ENCODE measurements around the gene DLX5.
"Not testable (repeated sequence)": the region's sequence is repeated elsewhere in the genome, so short reads cannot be mapped to it uniquely, and the experiment has no call there.

Gene DLX5
- long read RNA-seq, donor 1, result 0 reads
- long read RNA-seq, donor 2, result 0 reads
- long read RNA-seq, donor 3, result 0 reads
- long read RNA-seq, donor 4, result 0 reads
- long read RNA-seq, donor 5, result 0 reads
- long read RNA-seq, donor 6, result 0 reads
- long read RNA-seq, donor 7, result 0 reads
- long read RNA-seq, donor 8, result 0 reads

DNA sequence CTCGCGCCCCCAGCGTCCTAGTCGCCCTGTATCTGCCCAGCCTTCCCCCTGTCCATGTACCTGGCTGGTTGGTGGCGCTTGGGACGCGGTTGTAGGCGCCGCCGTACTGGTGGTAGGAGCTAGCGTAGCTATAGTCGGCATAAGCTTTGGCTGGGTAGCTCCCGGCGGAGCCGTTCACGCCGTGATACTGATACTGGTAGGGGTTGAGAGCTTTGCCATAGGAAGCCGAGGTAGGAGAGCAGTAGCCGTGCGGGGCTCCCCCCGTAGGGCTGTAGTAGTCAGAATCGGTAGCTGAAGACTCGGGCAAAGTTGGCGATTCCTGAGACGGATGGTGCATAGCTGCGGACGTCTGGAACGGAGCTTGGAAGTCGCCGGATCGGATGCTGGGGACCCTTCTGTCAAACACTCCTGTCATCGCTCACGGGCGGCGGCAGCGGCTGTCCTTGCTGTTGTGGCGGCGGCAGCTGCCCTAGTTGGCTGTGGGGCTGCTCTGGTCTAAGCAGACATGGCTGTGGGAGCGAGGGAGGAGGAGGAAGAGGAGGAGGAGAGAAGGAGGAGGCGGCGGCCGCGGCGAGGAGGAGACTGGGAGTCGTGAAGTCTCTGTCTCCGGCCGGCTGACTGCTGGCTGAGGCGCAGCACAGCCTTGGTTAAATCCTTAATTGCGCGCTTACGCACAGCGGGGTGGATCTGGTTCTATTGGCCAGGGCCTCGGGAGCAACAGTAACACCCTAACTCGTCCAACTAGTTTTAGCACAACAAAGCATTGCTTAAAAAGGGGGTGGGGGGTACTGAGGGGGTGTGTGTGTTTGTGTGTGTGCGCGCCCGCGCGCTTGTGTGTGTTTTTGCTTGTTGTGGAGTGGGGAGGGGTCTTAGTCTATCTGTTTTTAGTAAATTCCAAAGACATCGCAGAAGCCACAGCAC is at the start of gene DLX5:
TSS of gene DLX5 (minus strand) at position 623 of the 921 bp plus-strand sequence. CDS start at position 415, 208 bp downstream.
- peak; percentile 69 for DNase-seq

DNA sequence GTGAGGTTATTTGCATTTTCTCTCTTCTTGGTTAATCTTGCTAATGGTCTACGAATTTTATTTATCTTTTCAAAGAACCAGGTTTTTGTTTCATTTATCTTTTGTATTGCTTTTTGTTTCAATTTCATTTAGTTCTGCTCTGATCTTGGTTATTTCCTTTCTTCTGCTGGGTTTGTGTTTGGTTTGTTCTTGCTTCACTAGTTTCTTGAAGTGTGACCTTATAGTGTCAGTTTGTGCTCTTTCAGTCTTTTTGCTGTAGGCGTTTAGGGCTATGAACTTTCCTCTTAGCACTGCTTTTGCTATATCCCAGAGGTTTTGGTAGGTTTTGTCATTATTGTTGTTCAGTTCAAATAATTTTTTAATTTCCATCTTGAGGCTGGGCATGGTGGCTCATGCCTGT is 47.4 kb upstream of the DLX5 start:
- not testable (repeated sequence) for DNase-seq

DNA sequence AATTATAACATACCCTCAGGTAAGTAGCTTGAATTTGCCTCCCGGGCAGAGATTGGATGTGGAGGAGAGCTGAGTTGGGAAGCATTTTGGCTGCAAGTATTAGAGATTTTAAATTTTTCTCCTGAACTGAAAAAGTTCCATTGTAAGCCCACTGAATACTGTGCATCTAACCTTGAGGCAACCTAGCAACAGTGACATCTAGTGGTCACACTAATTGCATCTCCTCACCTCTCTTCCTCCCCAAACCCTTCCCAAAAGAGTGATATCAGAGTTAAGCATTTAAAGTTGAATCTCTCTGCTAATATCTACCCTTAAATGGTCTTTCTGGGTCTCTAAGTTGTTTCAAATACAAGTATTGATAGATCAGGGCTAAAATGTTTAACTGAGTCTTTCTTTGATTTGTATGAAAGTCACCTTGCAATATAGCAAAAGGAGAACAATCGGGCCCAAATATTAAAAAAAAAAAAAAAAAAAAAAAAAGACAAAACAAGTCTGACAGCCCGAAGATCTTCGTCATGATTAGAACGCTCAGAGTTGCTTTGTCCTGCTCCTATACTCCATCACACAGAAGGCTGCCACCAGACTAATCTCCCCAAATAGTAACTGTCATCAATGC is 40.4 kb upstream of the DLX5 start:
- peak; percentile 3 for DNase-seq

DNA sequence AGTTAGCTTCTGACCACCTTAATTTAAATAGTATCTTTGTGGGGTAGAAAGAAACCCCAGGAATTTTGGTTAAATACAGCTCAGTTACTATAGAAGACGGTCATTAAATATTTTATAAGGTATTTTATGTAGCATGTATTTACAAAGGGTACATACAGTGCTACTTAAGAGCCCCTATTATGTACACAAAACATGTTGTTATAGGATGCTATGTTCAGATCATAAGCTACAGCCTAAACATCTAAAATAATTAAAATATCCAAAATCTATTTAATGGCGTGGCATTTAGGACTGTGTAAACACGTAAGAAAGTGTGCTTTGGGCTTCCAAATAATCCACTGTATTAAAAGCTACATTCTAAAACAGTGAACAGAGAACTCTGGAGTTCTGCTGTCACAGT is 39.4 kb upstream of the DLX5 start:
- no peak for DNase-seq

DNA sequence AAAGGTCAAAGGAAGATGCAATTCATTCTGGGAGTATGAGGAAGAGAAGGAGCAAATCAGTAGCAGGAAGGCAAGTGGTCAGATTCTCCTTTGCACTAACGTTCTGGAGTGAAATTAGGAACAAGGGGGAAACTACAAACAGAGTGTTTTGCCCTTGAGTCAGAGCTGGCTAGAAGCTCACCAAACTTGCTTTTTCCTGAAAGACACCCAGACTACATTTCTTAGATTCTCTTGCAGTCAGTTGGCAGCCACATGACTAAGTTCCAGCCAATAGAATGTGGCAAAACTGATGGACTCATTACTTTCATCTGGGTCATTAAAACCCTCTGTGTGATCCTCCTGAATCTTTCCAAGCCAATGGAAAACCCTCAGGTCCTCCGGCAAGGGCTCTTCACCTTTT is 18.6 kb upstream of the DLX5 start:
- DNase-seq, result no peak

DNA sequence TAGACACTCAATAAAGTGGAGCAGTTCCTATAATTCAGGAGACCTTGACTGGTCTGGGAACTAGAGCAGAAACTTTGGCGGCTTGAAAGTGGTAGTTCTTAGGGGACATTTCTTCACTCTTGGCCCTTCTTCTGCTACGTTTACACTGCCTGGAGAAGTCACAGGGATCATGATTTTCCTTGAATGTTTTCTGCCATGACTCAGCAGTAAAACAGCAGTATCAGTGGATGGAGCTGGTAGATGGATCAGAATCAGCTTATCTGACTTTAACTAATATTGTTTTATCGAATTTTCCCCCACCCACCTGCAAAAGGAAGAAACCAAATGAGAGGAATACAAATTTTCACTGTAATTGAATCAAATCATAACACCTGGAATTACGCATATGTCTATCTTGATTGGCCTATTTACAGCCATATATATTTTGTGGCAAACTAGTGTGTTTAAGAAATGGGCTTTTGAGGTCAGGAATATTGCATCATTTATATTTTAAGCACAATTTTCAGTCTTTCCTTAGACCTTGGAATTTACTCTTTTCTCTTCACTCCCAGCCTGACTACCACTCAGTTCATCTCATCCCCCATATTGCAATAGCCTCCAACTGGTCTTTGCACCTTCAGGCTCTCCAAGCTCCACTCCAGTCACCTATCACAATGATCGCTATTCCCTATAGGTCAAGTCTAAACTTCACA is 14.9 kb upstream of the DLX5 start:
- DNase-seq, result no peak

DNA sequence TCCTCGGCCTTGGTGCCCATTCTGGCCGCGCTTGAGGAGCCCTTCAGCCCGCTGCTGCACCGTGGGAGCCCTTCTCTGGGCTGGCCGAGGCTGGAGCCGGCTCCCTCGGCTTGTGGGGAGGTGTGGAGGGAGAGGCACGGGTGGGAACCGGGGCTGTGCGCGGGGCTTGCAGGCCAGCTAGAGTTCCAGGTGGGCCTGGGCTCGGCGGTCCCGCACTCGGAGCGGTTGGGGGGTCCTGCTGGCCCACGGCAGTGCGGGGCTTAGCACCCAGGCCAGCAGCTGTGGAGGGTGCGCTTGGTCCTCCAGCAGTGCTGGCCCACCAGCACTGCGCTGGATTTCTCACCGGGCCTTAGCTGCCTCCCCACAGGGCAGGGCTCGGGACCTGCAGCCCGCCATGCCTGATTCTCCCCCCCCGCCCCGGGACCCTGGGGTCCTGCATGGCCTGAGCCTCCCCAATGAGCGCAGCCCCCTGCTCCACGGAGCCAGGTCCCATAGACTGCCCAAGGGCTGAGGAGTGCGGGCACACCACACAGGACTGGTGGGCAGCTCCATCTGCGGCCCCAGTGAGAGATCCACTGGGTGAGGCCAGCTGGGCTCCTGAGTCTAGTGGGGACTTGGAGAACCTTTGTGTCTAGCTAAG is 9.7 kb upstream of the DLX5 start:
- not testable (repeated sequence) for DNase-seq

DNA sequence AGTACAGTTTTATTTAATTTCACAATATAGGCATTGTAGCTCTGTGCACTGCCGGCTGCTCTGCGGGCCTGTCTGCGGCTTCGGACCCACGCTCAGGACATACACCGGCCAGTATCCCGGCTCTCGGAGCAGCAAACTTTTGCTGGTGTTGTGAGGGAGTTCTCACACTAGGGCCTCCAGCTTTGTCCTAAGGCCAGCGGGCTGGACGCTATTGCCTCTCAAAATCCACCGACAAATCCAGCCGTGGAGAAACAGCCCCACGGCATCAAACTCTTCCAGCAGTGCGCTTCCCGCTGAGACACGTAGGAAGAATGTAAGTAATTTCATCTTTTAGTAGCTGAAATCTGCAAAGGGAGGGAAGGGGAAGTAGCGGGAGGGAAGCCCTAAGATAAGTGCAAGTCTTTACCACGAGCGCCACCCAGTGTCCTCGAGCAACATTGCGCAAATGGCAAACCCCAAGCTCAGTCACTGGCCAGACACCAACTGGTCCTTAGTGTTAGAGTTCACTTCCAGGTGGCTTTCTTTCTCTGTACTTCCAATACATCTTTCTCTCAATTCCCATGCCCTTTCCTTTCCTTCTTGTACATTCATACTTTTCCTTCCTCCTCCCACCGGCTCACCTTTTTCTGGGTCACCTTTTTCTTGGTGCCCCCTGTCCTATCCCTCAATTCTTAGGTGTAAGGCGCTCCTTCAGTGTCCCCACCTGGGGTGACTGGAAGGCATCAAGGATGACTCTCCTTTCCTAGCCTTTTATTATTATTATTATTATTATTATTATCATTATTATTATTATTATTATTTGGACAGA is 3.0 kb upstream of the DLX5 start:
- peak; percentile 79 for DNase-seq

DNA sequence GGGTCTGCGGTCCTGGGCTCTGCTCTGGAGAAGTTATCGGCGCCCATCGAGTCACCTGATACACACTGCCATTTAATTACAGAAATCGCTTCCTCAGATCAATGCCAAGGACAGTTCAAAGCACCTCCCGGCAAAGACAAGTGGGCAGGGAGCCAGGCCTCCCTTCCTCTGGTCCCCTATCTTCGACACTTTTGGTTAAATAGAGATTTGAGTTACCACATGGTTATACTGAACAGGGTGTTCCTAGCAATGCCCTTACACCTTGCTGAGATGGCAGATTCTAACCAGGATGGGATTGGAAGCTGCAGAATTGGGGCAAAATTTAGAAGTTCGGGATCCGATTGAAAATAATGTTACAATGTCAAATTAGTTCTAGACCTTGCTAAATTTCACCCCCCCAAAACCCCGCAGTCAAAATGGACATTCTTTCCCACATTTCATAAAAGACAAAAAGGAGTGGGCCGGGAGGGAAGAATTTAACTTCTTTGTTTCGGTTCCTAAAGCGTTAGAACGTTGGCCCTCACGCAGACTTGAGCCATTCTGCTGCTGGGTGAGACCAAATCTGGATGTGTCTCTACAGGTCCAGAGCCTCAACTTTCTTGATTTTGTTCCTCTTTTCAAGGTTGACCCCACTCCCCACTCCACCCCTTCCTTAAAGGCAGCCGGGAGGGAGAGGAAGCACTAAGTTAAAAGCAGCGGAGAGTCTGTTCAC is 2.2 kb upstream of the DLX5 start:
- no peak for DNase-seq

DNA sequence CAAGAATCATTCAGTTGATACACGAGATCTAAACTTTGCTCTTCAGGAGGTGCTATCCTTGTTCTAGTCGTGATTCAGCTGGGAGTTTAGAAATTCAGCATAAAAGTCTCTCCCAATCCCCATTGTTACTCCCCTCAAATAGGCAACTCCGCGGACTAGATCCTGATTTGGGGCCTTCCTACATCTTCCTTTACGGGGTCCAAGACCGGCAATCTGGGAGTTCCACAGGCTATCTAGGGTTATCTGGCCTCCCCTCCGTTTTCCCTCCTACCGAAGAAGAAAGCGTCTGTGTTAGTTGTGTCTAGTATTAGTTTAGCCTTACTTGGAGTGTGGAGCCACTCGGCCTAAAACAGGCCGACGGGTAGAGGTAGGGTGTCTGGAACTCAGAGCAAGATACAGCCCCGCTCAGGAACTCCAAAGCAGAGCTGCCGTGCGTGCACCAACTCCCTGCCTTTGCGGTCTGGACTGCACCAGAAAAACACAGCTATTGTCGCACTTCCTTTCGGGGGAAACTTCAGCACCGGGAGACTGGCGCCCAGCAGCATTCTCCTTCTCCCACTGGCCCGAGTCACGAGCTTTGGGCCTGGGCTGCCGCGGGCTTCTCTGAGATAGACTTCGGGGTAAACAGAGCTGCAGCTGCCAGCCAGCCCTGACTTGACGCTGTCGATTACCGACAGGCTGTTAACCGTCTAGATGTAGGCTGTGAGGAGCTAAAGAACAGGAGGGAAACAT is 1.5 kb upstream of the DLX5 start:
- DNase-seq, result peak; percentile 50

DNA sequence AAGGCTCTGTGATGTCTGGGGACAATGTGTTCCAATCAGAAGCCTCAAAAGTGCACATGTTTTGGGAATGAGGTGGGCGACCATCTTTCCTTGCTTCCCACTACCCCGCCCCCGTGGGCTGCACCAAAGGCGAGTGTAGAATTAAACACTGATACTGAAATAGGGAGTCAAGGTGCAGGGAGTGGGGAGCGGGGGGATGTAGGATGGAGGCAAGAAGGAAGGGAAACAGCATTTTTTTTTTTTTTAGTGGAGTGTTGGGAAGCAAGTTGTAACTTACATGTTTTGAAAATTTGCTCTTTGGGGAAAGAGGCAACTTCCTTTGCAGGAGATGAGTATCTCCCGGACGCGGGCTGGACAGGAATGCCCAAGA is 484 bp upstream of the DLX5 start:
- no peak for DNase-seq

DNA sequence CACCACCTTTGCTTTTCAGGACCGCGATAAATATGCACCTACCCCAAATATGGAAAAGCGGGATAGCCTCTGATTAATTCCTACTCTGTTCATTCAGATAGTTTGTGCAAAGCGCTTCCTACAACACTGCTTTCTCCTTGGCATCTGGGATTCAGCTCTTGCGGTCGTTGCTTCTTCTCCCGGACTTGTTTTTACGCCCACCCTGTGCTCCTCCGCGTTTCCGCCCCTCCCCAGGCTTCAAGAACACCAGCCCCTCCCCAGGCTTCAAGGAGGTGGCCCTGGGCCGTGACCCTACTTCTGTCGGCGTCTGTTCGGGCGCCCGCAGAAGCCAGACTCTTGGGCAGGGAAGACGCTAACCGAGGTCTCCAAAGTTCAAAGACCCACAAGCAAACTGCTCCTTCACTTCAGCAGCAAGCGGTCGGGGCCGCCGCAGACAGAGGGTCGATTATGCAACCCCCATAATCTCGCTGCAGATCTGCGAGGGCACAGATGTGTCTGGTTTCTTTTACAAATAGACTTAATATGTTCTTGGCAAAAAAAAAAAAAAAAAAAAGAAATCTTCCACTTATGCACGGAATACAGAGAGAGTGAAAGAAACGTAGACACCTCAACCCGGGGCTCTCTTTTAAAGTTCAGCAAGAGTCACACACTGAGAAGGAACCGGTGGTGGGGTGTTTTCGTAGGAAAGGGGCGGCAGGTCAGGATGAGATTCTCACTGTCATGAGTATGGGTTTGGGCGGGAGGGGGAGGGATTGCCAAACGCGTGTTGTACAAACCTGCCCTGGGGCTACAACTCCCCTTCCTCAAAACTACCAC is 1.9 kb downstream of the DLX5 start:
- peak; percentile 28 for DNase-seq

DNA sequence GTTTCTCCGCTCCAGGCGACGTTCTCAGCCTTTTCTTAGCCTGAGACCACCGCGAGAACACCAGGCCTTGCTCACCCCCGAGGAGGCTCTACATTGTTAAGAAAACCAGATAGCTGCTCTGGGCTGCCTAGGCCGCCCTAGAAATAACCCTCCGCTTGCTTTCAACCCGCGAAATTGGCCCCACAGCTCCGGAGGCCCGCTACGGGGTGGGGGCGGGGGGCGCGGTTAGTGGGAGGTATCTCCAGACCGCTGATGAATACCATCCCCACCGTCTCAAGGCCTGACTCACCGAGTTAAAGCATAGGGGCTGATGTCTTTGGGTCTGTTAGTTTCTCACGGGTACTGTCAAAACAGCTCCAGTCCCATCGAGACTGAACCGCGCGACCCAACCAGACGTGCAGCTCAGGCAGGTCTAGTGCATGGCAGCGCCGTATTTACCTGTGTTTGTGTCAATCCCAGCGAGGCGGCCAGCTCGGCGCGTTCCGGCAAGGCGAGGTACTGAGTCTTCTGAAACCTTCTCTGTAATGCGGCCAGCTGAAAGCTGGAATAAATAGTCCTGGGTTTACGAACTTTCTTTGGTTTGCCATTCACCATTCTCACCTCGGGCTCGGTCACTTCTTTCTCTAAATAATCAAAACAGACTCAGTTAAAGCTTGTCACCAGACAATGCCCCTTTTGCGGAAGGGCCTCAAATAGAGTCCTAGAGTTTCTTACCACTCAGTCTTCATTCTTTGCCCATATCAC is 2.7 kb downstream of the DLX5 start:
- DNase-seq, result peak; percentile 49

DNA sequence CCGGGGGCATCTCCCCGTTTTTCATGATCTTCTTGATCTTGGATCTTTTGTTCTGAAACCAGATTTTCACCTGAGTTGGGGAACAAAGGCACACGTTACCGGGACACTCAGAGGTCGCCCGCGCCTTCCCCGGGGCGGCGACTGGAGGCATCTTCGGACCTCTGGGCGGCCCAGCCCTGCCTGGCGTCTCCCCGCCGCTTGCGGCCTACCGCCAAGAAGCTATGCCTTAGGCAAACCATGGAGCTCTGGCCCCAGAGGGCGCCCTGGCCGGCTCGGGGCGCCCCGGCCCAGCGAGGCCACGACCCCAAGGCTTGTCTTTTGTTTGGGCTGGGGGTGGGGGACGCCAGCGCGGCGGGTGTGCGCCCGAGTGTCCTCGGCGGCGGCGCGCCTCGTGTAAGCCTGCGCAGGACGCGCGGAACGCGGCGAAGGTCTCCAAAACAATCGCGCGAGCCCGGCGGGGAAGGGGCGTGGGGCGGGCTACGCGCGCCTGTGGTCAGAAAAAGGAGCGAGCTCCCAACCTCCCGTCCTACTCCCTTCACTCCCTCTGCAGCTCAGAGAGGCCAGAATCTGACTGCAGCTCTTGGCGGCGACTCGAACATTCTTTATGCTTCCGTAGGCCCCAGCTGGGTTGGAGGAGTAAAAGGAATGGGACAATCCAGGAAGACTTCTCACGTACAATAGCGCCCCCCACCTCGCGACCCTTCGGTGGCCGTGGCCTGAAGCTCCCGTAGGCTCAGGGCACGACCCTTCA is 3.5 kb downstream of the DLX5 start:
- DNase-seq, result peak; percentile 65

DNA sequence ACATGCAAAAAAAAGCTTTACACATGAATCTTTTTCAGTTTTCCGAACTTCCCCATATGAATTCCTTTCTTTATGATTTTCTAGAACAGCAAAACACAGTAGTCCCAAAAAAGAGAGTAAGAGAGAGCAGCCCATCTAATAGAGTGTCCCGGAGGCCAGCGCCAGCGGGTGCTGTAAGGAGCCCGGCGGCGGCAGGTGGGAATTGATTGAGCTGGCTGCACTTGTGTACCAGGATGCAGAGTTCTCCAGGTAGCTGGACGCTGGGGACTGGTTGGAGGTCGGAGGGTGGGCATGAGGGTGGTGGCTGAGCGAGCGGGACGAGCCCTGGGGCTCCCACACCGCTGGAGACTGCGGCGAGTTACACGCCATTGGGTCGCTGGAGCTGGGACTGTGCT is 4.0 kb downstream of the DLX5 start:
- no peak for DNase-seq

DNA sequence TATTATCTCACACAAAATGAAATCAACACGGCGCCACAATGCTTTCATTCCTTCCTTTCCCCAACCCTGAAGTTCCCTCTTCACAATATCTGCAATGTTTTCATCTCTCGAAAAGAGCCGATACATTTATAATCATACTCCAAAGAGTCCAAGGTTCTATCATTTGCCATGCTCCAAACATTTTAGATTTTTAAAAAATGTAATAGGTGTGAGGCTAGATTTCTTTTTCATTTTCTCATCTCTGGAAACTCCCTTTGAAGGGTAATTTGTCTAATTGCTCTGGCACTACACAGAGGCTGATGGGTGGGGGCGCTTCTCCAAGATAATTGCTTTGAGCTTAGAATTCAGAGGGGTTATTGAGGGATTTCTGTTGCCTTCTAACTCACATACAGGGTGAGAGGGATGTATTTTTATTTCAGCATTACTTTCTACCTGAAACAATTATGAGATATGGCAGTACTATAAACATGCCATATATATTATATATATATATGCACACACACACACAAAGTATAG is 4.9 kb downstream of the DLX5 start:
- no peak for DNase-seq

DNA sequence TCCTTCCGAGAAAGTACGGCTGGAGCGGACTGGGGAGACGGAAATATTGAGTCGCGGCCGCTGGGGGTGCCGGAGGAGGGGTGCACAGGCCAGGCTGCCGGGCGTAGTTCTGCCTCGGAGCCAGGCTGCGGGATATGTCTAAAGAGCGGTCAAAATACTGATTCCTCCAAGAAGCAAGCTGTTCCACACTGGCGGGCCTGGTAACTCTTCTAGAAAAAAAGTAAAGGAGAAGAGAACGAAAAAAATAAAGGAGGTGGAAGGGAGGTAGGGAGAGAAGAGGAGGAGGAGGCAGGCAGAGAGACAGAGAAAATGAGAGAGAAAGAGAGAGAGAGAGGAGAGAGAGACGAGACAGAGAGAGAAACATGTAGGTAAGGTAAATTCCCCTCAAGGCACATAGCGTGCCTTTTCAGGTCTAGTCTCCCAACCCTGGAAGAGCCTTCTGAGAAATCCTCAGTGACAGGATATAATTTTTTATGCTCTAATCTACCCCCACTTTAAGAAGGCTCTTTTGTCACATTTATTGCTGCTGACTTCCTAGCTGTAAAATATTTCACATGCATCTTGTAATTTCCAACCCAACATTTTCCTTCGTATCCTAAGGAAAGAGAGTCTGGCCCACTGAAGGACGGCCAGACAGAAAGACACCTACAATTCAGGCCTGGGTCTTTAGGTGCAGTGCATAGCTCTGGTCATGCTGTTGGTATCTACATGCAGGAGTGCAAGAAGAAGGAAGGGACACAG is 5.7 kb downstream of the DLX5 start:
- peak; percentile 42 for DNase-seq
